GM12875 (cell line): ENCODE results near the gene PITPNM1.
A peak's percentile ranks its signal among the peaks of the same experiment; 100 is the strongest.

Experiments
- H3K4me3 ChIP-seq: one replicate; pipeline ENCODE4 v1.5.1; 2011; ENCODE audit warnings: low read depth, low read length, control low read depth
- CTCF ChIP-seq: IDR thresholded peaks from 2 replicates; pipeline ENCODE4 v1.5.1; 2011; ENCODE audit warnings: low read depth, mild to moderate bottlenecking, control low read depth, inconsistent platforms, low read length, moderate library complexity, borderline replicate concordance; ENCODE audit not compliant: insufficient read depth

PITPNM1 gene

DNA sequence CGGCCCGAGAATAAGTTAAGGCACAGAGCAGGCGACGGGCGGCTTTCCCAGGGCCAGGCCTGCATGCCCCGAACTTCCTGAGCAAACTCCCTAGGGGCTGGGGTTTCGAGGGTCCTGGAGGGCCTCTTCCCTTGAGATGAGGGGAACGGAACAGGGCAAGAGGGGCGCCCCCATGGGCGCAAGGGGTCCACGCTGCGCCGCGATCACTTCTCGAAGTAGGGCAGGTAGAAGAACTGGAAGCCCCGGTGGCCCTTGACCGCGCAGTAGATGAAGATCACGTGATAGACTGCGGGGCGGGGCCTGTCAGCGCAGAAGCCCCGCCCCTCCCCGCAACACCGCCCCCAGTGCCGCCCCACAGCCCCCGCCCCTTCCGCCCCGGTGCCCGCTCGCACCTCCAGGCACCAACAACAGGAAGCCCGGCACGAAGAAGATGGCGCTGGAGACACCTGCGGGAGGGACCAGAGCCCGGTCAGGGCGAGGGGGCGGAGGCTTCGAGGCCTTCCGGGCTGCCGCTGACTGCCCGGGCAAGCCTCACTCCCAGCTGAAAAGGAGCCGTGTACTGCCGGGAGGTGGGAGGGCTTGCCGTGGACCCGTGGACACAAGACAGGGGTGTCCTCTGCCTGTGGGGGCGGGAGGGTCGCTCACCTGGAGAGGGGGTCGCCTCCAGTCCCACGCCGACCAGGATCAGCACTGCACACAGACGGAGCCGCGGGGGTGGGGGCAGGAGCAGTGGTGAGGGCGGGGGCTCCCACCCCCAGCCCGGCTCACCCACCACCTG is 40.6 kb downstream of the PITPNM1 start:
- peak overlapping the region; percentile 75 for H3K4me3 ChIP-seq
- TF ChIP-seq CTCF: no peak

GRCh38 chr11:67463680-67464410 is 41.3 kb downstream of the PITPNM1 start:
- TF ChIP-seq CTCF: no peak
- peak overlapping the region; percentile 33 for H3K4me3 ChIP-seq

GRCh38 chr11:67463186-67463585 is 42.0 kb downstream of the PITPNM1 start:
- H3K4me3 ChIP-seq: no peak overlapping the region
- no peak for TF ChIP-seq CTCF

DNA sequence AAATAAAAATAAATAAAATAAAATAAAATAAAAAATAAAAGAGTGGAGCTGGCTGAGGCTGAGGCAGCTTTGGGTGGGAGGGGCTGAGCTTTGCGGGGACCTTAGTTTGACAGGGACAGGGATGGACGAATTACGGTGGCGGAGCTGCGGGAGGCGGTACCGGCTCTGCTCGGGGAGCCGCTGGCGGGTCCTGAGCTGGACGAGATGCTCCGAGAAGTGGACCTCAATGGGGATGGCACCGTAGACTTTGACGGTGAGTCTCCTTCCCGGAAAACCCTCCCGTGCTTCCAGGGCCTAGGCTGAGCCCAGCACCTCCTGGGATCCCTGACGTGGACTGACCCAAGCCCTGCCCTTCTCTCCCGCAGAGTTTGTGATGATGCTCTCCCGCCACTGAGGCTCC is 46.9 kb downstream of the PITPNM1 start:
- TF ChIP-seq CTCF: no peak

DNA sequence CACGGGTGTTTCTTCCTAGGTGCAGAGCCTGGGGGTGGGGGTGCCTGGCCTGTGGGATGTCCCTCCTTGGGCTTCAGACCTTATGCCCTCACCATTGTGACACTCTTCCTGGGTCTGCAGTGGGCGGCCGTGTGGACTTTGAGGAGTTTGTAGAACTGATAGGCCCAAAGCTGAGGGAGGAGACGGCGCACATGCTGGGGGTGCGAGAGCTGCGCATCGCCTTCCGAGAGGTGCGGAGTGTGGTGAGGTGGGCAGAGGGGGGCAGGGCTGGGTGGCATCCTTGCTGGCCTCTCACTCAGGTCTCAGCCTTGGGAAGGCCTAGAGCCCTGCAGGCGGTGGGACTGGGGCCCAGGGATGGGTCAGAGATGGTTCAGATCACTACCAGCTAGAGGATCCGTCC is 47.7 kb downstream of the PITPNM1 start:
- TF ChIP-seq CTCF: no peak

More for the DNA sequence above, 46.9 kb downstream of the PITPNM1 start:
- H3K4me3 ChIP-seq: no peak overlapping the region

GRCh38 chr11:67456068-67456705 is 49.0 kb downstream of the PITPNM1 start:
- no peak for TF ChIP-seq CTCF
- no peak overlapping the region for H3K4me3 ChIP-seq

More for the DNA sequence above, 47.7 kb downstream of the PITPNM1 start:
- no peak overlapping the region for H3K4me3 ChIP-seq

- no peak within 1 kb of the TSS for H3K4me3 ChIP-seq
- no peak for TF ChIP-seq CTCF
Observed at GRCh38 chr11:67455054-67455453, 50.1 kb downstream of the PITPNM1 start, which contains the start of gene CABP4. TSS of gene CABP4 (plus strand) at chr11:67455354. CDS start at chr11:67455424, 70 bp downstream.
